Measurements from ENCODE around the gene NSUN3. TPM values are rescaled to one million over a fixed set of nuclear protein-coding genes. Genes with fewer than 3 reads are reported as not detected.
"Not testable (repeated sequence)": the region's sequence is repeated elsewhere in the genome, so short reads cannot be mapped to it uniquely, and the experiment has no call there.

The NSUN3 gene
- total RNA-seq = 25.1 TPM

DNA sequence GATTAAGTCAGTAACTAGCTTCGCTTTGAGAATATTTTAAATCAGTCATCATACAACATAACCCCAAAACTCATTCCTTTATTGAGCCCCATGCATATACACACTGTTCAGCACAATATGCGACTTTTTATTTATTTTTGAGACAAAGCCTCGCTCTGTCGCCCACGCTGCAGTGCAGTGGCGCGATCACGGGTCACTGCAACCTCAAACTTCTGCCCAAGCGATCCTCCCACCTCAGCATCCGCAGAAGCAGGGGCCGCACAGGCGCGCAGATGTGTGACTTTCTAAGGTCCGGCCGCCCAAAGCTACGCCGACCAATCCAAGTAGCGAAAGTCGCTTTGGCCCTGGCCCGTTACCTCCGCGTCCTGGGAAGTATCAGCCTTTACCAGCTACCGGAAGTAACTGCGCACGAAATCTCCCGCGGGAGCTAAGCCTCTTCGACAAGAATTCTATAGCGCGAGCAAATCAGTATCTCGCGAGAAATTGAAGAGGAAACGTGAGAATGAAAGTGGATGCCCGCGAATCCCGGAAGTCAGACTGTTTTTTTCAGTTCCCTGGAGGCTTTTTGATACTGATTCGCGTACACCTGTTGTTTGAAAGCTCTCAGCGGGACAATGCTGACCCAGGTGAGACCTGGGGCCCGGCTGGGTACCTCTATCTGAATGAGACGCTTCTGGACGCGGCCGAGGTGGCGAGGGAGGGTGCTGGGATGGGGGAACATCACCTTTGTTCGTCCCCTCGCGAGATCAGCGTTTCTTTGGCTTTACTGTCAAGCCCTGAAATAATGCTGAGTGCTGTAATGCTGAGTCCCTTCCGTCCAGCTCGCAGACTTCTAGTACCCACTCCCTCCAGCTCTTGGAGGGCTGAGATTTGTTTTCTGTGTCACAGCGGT, at the start of gene NSUN3, which contains the start of gene DHFR2:
TSS of gene NSUN3 (plus strand) at position 549 of the 892 bp plus-strand sequence. CDS start at position 615, 66 bp downstream.
TSS of gene DHFR2 (minus strand) at position 404 of the 892 bp plus-strand sequence. CDS start 1,405 bp downstream, outside the sequence.
- peak; percentile 97 for DNase-seq

DNA sequence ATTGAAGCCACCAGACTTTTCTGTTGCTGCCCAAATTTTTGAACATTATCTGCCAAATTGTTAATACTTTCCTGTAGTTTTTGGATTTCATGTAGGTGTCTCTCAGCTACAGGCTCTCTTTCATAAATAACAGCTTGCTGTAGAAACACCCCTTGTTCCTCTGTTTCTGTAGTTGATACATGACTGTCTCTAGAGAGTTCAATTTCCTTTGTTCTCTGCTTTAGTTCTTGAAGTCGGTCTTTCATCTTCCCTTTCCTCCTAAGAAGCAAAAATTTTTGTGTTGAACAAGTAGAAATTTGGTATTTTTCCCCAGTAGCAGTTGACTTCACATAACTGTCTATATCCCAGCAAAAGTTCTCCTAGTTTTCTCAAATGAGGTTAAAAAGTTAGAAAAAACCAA, 47.8 kb upstream of the NSUN3 start:
- no peak for DNase-seq

DNA sequence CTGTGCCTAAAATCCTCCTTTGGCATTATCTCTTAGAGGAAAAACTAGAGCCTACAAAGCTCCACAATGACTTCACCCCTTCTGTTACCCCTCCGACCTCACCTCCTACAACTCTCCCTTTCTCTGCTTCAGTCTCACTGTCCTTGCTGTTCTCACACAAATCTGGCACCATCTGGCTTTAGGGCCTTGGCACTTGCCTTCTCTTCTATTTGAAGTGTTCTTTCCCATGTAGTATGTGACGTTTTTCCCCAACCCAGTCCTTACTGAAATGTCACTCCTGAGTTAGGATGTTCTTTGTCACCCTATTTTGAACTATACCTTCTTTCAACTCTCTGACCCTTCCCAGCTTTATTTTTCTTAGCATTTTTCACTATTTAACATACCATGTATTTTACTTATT, 43.2 kb upstream of the NSUN3 start:
- no peak for DNase-seq

DNA sequence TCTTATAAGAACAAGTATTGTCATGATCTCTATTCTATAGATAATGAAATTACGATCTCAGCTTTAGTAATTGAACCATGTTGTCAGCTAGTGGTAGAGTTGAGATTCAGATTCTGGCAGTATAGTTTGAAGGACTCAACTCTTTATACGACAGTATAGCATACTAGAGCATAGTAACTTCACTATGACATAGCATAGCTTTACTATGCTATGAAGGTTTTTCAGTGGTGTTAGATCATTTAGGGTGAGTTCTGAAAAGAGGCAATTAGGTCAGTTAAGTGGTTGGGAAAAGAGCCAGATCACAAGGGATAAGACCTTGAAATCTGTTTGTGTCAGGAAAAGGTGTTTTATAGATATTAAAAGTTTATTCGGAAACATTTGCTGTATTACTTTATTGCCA, 42.6 kb upstream of the NSUN3 start:
- DNase-seq = no peak

DNA sequence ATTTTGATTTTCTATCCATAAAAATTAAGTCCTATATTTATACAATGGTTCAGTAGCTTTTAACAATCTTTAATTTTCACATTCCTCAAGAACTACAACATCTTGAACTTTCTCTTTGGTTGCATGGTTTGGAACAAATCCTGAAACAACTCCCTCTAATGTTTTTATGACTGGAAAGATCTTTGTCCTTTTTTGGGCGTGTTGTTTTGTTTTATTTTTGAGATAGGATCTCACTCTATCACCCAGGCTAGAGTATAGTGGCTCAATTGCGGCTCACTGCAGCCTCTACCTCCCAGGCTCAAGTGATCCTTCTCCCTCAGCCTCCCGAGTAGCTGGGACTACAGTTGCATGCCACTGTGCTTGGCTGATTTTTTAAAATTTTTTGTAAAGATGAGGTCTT, 38.5 kb upstream of the NSUN3 start:
- DNase-seq = no peak

DNA sequence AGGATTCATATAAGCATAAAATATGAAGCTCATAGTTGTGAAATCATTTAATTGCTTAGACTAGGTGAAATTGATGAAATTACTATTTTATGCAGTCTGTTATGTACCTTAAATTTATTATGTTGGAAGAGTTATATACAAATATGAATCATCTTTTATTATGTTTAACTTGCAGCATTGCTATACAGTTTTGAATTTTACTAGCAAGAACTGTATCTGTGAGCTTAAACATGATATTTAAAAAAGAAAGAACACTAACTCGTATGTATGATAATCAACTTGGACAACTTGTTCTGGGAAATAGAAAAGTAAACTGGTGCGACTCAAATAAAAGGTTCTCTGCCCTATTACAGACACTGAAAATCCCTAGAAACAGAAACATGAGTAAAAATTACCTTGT, 36.2 kb upstream of the NSUN3 start:
- DNase-seq = no peak

DNA sequence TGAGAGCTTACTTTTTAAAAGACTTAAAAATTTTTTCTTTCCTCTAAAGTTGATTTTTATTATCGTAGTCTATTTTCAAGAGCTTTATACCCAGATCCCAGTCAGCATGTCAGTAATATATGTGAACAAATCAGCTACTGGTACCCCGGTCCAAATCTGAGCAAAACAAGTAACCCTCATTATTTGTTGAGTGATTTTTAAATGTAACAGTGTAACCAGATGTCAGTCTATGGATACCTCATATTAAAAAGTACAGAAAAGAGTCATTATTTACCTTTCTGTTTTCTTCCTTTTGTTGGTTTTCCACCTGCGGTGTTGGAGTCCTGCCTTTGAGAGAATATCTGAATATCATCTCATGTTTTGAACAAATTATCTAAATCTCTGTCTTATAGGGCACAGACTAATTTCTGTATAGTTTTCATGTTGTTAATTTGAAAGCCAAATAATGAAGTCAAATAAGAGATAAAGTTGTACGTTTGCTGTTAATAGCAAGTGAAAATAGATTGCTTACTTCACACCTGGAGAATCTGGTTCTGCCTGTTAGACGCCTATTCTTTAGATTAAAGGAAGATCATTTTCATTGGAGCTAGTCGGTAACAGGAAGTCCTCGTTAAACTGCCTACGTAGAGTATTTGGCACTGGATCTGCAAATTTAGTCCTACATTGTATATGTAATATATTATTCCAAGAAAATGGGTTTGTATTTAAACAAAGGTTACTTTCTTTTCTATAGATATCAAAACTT, 34.6 kb upstream of the NSUN3 start, which contains the start of gene STX19:
TSS of gene STX19 (minus strand) at position 505 of the 745 bp plus-strand sequence. CDS start 13,328 bp downstream, outside the sequence.
- DNase-seq = peak; percentile 12

DNA sequence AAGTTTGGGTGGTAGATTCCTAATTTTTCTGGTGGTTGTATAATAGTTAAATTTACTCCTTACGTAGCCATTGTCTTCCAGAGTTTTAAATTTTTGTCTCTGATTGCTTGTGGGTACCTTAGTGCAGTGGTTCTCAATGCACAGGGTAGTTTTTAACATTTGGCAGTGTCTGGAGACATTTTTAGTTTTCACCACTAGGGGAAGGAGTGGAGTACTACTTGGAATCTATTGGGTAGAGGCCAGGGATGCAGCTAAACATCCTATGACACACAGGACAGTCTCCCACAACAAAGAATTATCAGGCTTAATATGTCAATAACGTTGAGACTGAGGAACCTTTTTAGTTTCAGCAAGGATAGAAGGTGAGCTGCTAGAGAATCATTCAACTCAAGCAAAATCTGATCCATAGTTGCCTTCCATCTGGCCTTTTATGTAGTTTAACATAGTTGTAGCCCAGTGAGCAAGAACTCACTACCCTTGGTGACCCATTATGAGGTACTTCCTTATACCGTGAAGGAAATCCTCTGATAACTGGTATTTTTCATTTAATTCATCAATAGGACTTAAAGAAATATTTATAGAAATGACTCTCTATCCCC, 25.9 kb upstream of the NSUN3 start:
- no peak for DNase-seq

DNA sequence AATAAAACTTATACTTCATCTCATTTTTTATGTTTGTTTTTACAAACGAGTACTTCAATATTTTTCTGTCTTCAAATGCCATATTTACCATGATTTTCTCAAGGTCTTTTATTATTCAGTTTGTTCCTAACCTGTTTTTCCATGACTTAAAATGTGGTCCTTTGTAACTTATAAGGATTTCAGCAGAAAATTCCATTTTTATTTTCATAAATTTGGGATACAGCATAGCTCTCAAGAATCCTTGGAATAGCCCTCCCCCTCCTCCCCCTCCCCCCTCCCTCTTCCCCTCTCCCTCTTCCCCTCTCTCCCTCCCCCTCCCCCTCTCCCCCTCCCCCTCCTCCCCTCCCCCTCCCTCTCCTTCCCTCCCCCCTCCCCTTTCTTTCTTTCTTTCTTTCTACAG, 19.6 kb upstream of the NSUN3 start:
- no peak for DNase-seq

DNA sequence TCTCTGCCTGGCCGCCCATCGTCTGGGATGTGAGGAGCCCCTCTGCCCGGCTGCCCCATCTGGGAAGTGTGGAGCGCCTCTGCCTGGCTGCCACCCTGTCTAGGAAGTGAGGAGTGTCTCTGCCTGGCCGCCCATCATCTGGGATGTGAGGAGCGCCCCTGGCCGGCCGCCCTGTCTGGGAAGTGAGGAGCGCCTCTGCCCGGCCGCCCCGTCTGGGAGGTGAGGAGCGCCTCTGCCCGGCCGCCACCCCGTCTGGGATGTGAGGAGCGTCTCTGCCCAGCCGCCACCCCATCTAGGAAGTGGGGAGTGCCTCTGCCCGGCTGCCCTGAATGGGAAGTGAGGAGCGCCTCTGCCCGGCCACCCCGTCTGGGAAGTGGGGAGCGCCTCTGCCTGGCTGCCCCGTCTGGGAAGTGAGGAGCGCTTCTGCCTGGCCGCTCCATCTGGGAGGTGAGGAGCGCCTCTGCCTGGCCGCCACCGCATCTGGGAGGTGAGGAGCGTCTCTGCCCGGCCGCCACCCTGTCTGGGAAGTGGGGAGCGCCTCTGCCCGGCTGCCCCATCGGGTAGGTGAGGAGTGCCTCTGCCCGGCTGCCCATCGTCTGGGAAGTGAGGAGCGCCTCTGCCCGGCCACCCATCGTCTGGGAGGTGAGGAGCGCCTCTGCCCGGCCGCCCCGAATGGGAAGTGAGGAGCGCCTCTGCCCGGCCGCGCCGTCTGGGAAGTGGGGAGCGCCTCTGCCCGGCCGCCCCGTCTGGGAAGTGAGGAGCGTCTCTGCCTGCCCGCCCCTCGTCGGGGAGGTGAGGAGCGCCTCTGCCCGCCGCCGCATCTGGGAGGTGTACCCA, 18.5 kb upstream of the NSUN3 start:
- DNase-seq = not testable (repeated sequence)

DNA sequence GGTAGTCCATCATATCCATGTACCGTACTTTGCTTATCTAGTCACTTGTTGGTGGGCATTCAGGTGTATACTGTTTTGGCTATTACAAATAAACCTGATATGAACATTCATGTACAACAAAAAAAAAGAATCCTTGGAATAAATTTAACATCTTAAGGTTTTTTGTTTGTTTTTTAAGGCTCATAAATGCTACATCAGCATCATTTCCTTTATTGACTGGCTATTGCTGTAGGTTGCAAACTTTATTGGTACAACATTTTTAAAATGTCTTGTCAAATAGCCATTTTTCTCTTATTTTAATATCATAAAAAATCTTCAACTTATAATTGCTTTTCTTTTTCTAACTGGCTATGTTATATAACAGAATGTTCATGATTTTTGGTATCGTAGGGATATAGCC, 16.3 kb upstream of the NSUN3 start:
- no peak for DNase-seq

DNA sequence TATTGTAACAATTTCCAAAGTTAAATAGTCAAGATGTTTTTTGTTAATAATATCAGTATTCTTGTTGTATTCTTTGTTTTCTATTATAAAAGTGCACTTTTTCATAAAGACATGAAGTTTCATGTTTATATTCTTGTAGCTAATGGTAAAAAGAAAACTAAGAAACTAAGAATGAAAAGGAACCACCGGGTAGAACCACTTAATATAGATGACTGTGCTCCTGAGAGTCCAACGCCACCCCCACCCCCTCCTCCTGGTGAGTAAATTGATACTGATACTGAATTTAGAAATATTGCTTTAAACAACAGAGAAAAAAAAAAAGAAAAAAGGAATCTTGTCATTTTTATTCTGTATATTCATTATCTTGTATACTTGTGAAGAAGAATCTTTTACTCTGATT, 13.6 kb upstream of the NSUN3 start:
- no peak for DNase-seq

DNA sequence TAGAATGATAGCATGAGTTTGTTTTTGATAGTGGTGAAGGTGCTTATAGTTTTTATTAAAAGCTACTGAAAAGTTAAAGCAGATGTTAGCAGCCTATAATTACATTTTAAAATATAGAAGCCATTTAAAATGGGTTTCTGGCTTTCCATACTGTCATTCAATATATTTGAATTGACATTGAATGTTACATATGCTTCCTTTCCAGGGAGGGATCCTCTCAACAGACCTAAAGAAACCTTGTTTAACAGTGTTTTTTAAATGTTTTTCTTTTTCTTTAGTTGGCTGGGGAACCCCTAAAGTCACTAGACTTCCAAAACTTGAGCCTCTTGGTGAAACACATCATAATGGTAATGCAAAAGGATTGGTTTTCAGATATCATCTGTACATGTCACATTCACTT, 12.3 kb upstream of the NSUN3 start:
- no peak for DNase-seq

DNA sequence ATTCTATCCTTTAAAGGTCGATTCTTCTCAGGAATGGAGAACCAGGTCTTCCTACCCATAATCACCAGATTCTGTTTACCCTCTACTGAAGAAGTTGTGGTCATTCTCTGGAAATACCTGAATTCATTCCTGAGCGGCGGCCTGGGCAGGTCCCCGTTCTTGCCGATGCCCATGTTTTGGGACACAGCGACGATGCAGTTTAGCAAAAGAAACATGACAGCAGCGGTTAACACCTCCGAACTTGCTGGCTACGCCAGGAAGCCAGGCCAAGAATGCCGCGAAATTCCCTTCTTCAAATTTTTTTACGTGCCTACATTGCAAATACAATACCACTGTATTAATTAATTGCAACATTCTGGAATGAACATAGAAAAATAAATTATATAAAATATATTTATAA, 1.6 kb upstream of the NSUN3 start:
- DNase-seq = no peak

DNA sequence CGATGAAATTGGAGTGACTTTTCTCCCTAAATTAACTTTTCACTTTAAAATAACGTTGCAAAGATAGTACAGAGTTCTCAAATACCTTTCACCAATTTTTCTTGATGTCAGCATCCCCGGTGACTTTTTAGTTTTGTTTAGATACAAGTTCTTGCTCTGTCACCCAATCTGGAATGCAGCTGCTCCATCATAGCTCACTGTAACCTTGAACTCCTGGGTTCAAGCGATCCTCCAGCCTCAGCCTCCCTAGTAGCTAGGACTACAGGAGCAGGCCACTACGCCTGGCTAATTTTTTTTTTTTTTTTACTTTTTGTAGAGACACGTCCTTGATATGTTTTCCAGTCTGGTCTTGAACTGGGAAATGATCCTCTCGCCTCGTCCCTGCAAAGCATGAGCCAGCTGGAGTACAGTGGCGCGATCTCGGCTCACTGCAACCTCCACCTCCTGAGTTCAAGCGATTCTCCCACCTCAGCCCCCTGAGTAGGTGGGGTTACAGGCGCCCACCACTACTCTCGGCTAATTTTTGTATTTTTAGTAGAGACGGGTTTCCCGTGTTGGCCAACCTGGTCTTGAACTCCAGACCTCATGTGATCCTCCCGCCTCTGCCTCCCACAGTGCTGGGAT, 747 bp downstream of the NSUN3 start:
- DNase-seq = no peak

DNA sequence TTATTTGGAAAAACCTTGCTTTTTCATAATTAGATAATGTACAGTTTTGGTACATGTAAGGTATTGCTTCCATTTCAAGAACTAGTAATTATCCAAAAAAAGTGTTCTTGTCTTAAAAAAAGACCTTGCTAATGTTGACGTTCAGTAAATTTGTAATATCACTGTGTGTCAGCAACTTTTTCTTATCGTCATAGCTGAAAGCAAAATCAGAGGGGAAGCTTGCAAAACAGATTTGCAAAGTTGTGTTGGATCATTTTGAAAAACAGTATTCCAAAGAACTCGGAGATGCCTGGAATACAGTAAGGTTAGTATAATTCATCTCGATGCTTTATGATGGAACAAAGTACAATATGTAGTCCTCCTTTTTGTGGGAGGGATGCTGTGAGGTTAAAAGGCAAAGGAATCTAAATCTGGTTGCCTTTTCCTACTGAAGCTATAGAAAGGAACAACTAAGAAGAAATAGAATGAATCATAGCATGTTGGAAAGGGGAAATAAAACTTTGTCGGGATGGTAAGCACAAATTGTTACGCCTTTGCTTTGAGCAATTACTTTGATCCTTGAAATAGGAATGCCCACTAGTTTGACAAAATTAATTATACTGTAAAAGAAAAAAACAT, 1.5 kb downstream of the NSUN3 start:
- DNase-seq = no peak

DNA sequence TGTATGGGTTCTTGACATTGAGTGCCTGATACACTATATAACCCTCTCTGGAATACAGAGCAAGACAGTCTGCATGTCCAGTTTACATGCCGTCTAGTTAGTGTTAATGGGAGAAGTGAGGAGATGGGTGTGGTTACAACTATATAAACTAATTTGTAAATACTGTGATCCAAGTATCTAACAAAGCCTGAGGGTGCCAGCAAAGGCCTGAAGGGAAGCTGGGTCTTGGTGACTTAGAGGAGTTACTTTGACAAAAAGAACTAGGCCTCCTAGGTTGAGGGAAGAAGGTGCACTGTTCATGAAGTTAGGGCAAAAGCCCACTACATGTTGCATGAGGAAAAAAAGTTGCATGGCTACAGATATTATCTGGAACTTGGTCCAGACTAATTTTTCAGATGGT, 2.3 kb downstream of the NSUN3 start:
- no peak for DNase-seq

DNA sequence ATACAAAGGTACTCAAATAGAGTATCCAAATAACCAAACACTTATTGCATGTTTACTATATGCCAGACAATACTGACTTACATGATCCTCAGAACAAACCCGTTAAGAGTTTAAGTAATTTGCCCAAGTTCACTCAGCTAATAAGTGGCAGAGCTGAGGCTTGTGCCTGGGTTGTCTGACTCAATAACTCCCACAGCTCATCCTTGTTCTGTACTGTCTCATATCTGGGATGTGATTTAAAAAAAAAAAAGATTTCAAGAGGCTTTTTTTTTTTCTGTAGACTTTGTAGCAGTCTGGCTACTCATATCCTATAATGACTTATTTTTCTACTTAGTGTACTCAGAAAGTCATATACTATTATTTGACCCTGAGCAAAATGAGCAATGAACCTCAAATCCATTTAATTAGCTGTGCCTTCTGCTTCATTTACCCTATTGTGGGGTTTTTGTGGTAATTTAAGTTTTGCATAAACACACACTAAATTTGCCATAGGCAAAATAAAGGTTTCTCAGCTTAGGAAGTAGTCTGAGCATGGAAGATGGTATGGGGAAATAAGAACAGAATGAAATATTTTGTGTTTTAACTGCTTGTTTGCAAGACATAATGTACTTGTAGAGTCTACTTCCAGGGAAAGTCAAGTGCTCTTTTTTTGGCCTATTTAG, 3.1 kb downstream of the NSUN3 start:
- no peak for DNase-seq

DNA sequence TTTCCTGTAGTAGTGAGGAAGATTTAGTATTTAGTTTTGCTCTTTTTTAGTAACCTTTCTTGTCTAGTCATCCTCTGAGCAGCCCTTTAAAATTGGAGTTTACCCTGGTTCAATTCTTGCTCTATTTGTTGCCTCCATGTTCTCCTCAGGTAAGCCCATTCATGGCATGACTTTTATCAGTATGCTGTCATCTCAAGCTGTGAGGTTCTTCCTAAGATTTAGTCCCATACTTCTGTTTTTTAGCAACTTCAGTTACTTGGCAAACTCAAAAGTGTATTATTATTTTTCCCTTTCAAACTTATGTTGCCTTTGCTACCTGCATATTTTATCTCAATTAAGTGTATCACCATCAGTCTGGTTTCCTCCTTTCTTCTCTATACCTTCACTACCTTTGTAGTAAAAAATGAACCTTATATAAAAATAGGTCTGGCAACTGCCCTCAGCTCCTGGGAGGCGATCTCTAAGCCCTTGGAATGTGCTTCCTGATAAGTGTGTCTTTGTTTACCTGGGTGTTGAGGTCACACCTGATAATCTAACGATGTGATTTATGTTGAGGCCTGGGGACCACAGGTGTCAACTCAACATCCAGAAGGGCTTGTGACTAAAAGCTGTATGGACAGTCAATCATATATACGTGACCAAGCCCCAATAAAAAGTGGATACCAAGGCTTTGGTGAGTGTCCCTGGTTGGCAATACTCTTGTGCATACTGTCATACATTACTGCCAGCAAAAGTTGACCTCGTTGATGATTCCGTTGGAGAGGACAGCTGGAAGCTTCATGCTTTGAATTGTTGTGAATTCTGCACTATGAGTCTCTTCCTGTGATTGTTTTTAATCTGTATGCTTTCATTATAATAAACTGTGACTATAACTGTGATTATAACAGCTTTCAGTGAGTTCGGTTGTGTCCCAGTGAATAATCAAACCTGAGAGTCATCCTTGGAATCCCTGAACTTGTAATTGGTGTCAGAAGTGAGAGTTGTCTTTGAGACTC, 3.9 kb downstream of the NSUN3 start:
- no peak for DNase-seq

All from skin of body (tissue), 2 donors.